Measurements from ENCODE around the gene BCAP31.

GRCh38 chrX:153744210-153745066, 20.3 kb upstream of the BCAP31 start:
- TF ChIP-seq ARNTL (CRISPR knock-in tag; IDR thresholded peaks at IDR 0.05; ENCODE audit: borderline replicate concordance, low read depth) (no peak), RARB (CRISPR knock-in tag; IDR thresholded peaks at IDR 0.05) (no peak)
